Liver (tissue), 9 donors: ENCODE measurements around the gene STIM2. TPM values are rescaled to one million over a fixed set of nuclear protein-coding genes. Genes with fewer than 3 reads are reported as not detected.

Experiments
- DNase-seq: peaks from one replicate; pipeline ENCODE4 v3.0.0-alpha.2; 2017; ENCODE audit warnings: low spot score
- H3K27ac ChIP-seq, 2 donors: one replicate each; pipeline ENCODE4 v1.7.0; 2013; ENCODE audit warnings: inconsistent platforms in 2 of 2, low read length in 2 of 2, control low read depth in 1 of 2, low read depth in 1 of 2, mild to moderate bottlenecking in 1 of 2
- H3K27me3 ChIP-seq, 4 donors: one replicate each; pipeline versions ENCODE4 v1.6.1 to v1.7.0; 2013; ENCODE audit warnings: low read length in 3 of 4, inconsistent platforms in 1 of 4, mild to moderate bottlenecking in 1 of 4, moderate library complexity in 1 of 4; ENCODE audit not compliant: control insufficient read depth in 4 of 4, insufficient read depth in 4 of 4
- H3K36me3 ChIP-seq, 4 donors: one replicate each; pipeline versions ENCODE4 v1.6.1 to v1.7.0; 2013; ENCODE audit warnings: low read length in 3 of 4, mild to moderate bottlenecking in 3 of 4, low read depth in 1 of 4, moderate library complexity in 1 of 4; ENCODE audit not compliant: control insufficient read depth in 4 of 4, insufficient read depth in 3 of 4
- H3K4me1 ChIP-seq, 4 donors: one replicate each; pipeline versions ENCODE4 v1.6.1 to v1.7.0; 2013; ENCODE audit warnings: low read length in 3 of 4, mild to moderate bottlenecking in 3 of 4, moderate library complexity in 1 of 4; ENCODE audit not compliant: control insufficient read depth in 4 of 4, insufficient read depth in 4 of 4
- H3K4me3 ChIP-seq, 3 donors: one replicate each; pipeline versions ENCODE4 v1.6.1 to v1.7.0; 2013; ENCODE audit warnings: low read length in 3 of 3, control low read depth in 1 of 3, low read depth in 1 of 3, mild to moderate bottlenecking in 1 of 3
- H3K9ac ChIP-seq, 2 donors: one replicate each; pipeline ENCODE4 v1.7.0; 2013; ENCODE audit warnings: low read length in 2 of 2, mild to moderate bottlenecking in 2 of 2, moderate library complexity in 2 of 2, control low read depth in 1 of 2, low read depth in 1 of 2
- H3K9me3 ChIP-seq, 4 donors: one replicate each; pipeline versions ENCODE4 v1.6.1 to v1.7.0; 2013; ENCODE audit warnings: low read length in 3 of 4; ENCODE audit not compliant: control insufficient read depth in 4 of 4
- EGR1 ChIP-seq, 2 donors: IDR thresholded peaks; 2 replicates each; pipeline ENCODE4 v1.6.1; 2016 to 2018; ENCODE audit warnings: antibody characterized with exemption in 2 of 2, low read depth in 2 of 2
- FOXA1 ChIP-seq: IDR thresholded peaks from 2 replicates; pipeline ENCODE4 v1.6.1; 2016; ENCODE audit warnings: antibody characterized with exemption
- FOXA2 ChIP-seq: IDR thresholded peaks from 2 replicates; pipeline ENCODE4 v1.6.1; 2016; ENCODE audit warnings: antibody characterized with exemption
- GABPA ChIP-seq, 2 donors: IDR thresholded peaks in 1 of 2; conservative IDR thresholded peaks in 1 of 2; 2 replicates each; pipeline ENCODE4 v1.6.1; 2016; ENCODE audit warnings: antibody characterized with exemption in 2 of 2, mild to moderate bottlenecking in 1 of 2, moderate library complexity in 1 of 2
- HNF4G ChIP-seq: IDR thresholded peaks from 2 replicates; pipeline ENCODE4 v1.6.1; 2016; ENCODE audit warnings: antibody characterized with exemption
- JUND ChIP-seq, 2 donors: IDR thresholded peaks; 2 replicates each; pipeline ENCODE4 v1.6.1; 2016; ENCODE audit warnings: antibody characterized with exemption in 2 of 2
- NR2F2 ChIP-seq: IDR thresholded peaks from 2 replicates; pipeline ENCODE4 v1.6.1; 2016; ENCODE audit warnings: antibody characterized with exemption
- RAD21 ChIP-seq, 2 donors: IDR thresholded peaks; 2 replicates each; pipeline ENCODE4 v1.6.1; 2016; ENCODE audit warnings: antibody characterized with exemption in 2 of 2, mild to moderate bottlenecking in 2 of 2
- RXRA ChIP-seq, 2 donors: IDR thresholded peaks; 2 replicates each; pipeline ENCODE4 v1.6.1; 2017 to 2018; ENCODE audit warnings: antibody characterized with exemption in 2 of 2, mild to moderate bottlenecking in 1 of 2
- SP1 ChIP-seq: IDR thresholded peaks from 2 replicates; pipeline ENCODE4 v1.6.1; 2018; ENCODE audit warnings: antibody characterized with exemption, mild to moderate bottlenecking
- TAF1 ChIP-seq: conservative IDR thresholded peaks from 2 replicates; pipeline ENCODE4 v1.6.1; 2016; ENCODE audit warnings: antibody characterized with exemption, mild to moderate bottlenecking
- YY1 ChIP-seq: IDR thresholded peaks from 2 replicates; pipeline ENCODE4 v1.6.1; 2016; ENCODE audit warnings: antibody characterized with exemption, mild to moderate bottlenecking
- WGBS: extraction: QIAGEN DNeasy Blood & Tissue Kit; methylation state at CpG from one replicate; pipeline ENCODE4 v1.1.7; 2013; 5-methylcytosine and 5-hydroxymethylcytosine counted together
- polyA plus RNA-seq, 2 donors: library from polyadenylated mRNA; stranded (reverse) in 1 of 2; unstranded in 1 of 2; fragments of 200-250 nt in 1 of 2; fragments of >200 nt in 1 of 2; fragmentation: Nextera tagmentation in 1 of 2; extraction: Ambion mirVana in 1 of 2; gene quantifications; one replicate each; pipeline versions ENCODE4 v1.2.1 to v1.2.3, GENCODE V29; 2013 to 2015
- total RNA-seq, 2 donors: library from RNA; depleted of rRNA; stranded (reverse); fragments of >200 nt; gene quantifications; one replicate each; pipeline ENCODE4 v1.2.3, GENCODE V29; 2014
- TF ChIP-seq, protein P1 (sequence below): IDR thresholded peaks from 2 replicates; pipeline ENCODE4 v1.6.1; 2016; ENCODE audit warnings: antibody characterized with exemption, mild to moderate bottlenecking
- TF ChIP-seq, protein P2 (sequence below): IDR thresholded peaks from 2 replicates; pipeline ENCODE4 v1.6.1; 2016; ENCODE audit warnings: antibody characterized with exemption
- TF ChIP-seq, protein P3 (sequence below): IDR thresholded peaks from 2 replicates; pipeline ENCODE4 v1.6.1; 2016; ENCODE audit warnings: antibody characterized with exemption
- TF ChIP-seq, protein P4 (sequence below): IDR thresholded peaks from 2 replicates; pipeline ENCODE4 v1.6.1; 2016; ENCODE audit warnings: antibody characterized with exemption
- TF ChIP-seq, protein P5 (sequence below): fragments of 150-350 bp; IDR thresholded peaks from 2 replicates; pipeline ENCODE4 v1.5.1; 2017; ENCODE audit warnings: improper control_type of control experiment, low read depth, low read length; ENCODE audit not compliant: missing input control
- donor health status: healthy.
- donor health status: healthy.
- donor health status: healthy.
- donor health status: healthy.
- donor health status: healthy.

STIM2 gene
- total and polyA plus RNA-seq, 4 donors, result 5.4 to 11.1 (median 6.9) TPM

DNA sequence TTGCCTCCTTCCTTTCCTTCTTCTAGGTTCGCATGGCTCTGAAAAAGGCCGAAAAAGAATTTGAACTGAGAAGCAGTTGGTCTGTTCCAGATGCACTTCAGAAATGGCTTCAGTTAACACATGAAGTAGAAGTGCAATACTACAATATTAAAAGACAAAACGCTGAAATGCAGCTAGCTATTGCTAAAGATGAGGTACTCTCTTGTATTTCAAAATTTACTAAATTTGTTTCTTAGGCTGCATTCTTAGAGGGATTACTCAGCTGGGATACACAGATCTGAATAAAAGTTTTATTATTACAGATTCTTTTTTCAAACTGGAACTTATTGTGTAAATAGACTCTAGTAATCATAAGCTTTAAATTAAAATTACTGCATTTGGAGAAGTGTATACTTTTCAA is 146.9 kb downstream of the STIM2 start:
- TF ChIP-seq, protein P1, sequence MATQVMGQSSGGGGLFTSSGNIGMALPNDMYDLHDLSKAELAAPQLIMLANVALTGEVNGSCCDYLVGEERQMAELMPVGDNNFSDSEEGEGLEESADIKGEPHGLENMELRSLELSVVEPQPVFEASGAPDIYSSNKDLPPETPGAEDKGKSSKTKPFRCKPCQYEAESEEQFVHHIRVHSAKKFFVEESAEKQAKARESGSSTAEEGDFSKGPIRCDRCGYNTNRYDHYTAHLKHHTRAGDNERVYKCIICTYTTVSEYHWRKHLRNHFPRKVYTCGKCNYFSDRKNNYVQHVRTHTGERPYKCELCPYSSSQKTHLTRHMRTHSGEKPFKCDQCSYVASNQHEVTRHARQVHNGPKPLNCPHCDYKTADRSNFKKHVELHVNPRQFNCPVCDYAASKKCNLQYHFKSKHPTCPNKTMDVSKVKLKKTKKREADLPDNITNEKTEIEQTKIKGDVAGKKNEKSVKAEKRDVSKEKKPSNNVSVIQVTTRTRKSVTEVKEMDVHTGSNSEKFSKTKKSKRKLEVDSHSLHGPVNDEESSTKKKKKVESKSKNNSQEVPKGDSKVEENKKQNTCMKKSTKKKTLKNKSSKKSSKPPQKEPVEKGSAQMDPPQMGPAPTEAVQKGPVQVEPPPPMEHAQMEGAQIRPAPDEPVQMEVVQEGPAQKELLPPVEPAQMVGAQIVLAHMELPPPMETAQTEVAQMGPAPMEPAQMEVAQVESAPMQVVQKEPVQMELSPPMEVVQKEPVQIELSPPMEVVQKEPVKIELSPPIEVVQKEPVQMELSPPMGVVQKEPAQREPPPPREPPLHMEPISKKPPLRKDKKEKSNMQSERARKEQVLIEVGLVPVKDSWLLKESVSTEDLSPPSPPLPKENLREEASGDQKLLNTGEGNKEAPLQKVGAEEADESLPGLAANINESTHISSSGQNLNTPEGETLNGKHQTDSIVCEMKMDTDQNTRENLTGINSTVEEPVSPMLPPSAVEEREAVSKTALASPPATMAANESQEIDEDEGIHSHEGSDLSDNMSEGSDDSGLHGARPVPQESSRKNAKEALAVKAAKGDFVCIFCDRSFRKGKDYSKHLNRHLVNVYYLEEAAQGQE, result no peak
- TF ChIP-seq YY1 (no peak), GABPA (IDR thresholded peaks at IDR 0.05 in 1 of 2, conservative IDR thresholded peaks at IDR 0.05 in 1 of 2) (no peak), HNF4G (no peak), FOXA2 (no peak), NR2F2 (no peak), EGR1 (IDR thresholded peaks at IDR 0.05; ENCODE audit: low read depth in 2 of 2) (no peak), RAD21 (IDR thresholded peaks at IDR 0.05) (no peak), JUND (IDR thresholded peaks at IDR 0.05) (no peak), TAF1 (no peak), RXRA (IDR thresholded peaks at IDR 0.05) (no peak)
- TF ChIP-seq, protein P2, sequence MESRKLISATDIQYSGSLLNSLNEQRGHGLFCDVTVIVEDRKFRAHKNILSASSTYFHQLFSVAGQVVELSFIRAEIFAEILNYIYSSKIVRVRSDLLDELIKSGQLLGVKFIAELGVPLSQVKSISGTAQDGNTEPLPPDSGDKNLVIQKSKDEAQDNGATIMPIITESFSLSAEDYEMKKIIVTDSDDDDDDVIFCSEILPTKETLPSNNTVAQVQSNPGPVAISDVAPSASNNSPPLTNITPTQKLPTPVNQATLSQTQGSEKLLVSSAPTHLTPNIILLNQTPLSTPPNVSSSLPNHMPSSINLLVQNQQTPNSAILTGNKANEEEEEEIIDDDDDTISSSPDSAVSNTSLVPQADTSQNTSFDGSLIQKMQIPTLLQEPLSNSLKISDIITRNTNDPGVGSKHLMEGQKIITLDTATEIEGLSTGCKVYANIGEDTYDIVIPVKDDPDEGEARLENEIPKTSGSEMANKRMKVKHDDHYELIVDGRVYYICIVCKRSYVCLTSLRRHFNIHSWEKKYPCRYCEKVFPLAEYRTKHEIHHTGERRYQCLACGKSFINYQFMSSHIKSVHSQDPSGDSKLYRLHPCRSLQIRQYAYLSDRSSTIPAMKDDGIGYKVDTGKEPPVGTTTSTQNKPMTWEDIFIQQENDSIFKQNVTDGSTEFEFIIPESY, result no peak
- TF ChIP-seq, protein P3, sequence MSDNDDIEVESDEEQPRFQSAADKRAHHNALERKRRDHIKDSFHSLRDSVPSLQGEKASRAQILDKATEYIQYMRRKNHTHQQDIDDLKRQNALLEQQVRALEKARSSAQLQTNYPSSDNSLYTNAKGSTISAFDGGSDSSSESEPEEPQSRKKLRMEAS, result no peak
- TF ChIP-seq, protein P4, sequence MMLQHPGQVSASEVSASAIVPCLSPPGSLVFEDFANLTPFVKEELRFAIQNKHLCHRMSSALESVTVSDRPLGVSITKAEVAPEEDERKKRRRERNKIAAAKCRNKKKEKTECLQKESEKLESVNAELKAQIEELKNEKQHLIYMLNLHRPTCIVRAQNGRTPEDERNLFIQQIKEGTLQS, result no peak
- TF ChIP-seq, protein P5, sequence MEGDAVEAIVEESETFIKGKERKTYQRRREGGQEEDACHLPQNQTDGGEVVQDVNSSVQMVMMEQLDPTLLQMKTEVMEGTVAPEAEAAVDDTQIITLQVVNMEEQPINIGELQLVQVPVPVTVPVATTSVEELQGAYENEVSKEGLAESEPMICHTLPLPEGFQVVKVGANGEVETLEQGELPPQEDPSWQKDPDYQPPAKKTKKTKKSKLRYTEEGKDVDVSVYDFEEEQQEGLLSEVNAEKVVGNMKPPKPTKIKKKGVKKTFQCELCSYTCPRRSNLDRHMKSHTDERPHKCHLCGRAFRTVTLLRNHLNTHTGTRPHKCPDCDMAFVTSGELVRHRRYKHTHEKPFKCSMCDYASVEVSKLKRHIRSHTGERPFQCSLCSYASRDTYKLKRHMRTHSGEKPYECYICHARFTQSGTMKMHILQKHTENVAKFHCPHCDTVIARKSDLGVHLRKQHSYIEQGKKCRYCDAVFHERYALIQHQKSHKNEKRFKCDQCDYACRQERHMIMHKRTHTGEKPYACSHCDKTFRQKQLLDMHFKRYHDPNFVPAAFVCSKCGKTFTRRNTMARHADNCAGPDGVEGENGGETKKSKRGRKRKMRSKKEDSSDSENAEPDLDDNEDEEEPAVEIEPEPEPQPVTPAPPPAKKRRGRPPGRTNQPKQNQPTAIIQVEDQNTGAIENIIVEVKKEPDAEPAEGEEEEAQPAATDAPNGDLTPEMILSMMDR, result no peak
- Histone ChIP-seq H3K4me1 (peaks cover 1 to 18% (median 9%) of the 10 kb centered on the region in 4 donors), H3K9me3 (no peaks in the 10 kb centered on the region), H3K4me3 (no peak overlapping the region), H3K27ac (no peak overlapping the region), H3K36me3 (peaks cover 0 to 5% (median 0%) of the 10 kb centered on the region in 4 donors), H3K9ac (no peak overlapping the region), H3K27me3 (no peaks in the 10 kb centered on the region)
- DNase-seq, result no peak
- WGBS, result 93% methylated on average over 3 of the region's 3 CpGs

DNA sequence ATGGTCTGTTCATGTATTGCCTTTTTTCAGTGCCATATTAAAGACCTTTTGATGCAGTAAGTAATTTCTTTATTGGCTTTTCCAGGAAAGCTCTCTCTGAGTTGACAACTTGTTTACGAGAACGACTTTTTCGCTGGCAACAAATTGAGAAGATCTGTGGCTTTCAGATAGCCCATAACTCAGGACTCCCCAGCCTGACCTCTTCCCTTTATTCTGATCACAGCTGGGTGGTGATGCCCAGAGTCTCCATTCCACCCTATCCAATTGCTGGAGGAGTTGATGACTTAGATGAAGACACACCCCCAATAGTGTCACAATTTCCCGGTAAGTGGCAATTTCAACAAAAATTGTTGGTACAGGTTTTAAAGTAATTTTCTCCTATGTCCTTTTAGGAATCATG is 148.0 kb downstream of the STIM2 start:
- Histone ChIP-seq H3K4me1 (peaks cover 1 to 18% (median 9%) of the 10 kb centered on the region in 4 donors), H3K27me3 (no peaks in the 10 kb centered on the region), H3K9ac (no peak overlapping the region), H3K27ac (no peak overlapping the region), H3K36me3 (peaks cover 0 to 5% (median 0%) of the 10 kb centered on the region in 4 donors), H3K9me3 (no peaks in the 10 kb centered on the region), H3K4me3 (no peak overlapping the region)
- no peak for DNase-seq
- TF ChIP-seq YY1 (no peak), NR2F2 (no peak), RAD21 (IDR thresholded peaks at IDR 0.05) (no peak), SP1 (no peak), FOXA2 (no peak), HNF4G (no peak), FOXA1 (no peak), RXRA (IDR thresholded peaks at IDR 0.05) (no peak)
- TF ChIP-seq, protein P2, result no peak
- TF ChIP-seq, protein P4, result no peak
- TF ChIP-seq, protein P1, result no peak
- WGBS, result 60% methylated on average over 4 of the region's 4 CpGs
